Fibroblast of skin of right quadriceps (primary cell): Measurements from ENCODE around the gene COPS7B.
"Not testable (repeated sequence)": the region's sequence is repeated elsewhere in the genome, so short reads cannot be mapped to it uniquely, and the experiment has no call there.

Experiments used
- DNase-seq: peaks from one replicate; pipeline ENCODE4 v3.0.0-alpha.2; 2013

COPS7B gene

DNA sequence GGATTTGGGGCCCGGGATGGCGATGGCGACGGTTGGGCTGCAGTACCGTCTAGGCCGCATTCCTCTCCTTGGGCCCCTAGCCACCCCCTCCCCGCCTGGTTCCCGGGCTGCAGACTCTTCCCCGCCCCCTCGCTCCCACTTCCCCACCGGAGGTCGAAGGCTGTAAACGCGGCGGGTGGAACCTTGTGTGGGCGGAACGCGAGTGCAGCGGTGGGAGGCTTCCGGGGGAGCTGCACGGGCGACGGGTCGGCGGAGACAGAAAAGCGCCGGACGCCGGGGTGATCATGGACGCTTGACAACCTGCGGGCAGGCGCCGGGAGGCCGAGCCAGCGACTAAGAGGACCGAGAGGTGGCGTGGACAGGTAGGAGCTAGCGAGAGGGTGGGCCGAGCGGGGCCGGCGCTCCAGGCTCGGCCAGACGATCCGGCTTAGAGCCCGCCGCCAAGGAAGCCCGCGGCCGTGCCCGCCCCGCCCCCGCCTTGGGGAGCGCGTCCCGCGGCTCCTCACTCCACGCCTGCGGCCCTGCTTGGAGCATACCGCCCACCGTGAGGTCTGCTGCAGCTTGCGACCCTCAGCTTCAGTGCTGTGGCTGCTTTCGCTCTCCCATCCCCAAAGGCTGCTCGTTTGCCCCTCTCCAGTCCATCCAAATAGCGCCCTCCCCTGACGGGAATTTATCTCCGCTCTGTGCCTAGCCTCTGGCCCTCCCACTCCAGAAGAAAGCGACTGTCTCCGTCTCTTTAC, at the start of gene COPS7B:
COPS7B (plus strand) TSS at position 269 of the 740 bp plus-strand sequence. CDS start 2,126 bp downstream, outside the sequence.
- peak; percentile 84 for DNase-seq

DNA sequence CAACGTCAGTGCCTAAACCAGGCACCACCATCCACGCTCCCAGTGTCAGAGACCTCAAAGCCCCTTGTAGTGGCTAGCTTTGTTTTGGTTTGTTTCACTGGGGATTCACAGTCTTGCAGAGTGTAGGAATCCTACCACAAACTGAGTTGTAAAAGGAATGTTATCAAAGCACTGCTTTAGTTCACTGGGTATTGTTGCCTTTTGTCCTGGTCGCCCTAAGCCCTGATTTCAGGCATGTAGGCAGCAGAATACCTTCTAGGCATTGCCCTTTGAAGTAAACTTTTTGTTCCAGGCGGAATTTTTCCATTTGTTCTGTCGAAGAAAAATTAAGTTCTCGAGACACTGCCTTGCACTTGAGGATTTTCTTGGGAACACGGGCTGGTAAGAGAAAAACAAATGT, 48.5 kb upstream of the COPS7B start:
- no peak for DNase-seq

DNA sequence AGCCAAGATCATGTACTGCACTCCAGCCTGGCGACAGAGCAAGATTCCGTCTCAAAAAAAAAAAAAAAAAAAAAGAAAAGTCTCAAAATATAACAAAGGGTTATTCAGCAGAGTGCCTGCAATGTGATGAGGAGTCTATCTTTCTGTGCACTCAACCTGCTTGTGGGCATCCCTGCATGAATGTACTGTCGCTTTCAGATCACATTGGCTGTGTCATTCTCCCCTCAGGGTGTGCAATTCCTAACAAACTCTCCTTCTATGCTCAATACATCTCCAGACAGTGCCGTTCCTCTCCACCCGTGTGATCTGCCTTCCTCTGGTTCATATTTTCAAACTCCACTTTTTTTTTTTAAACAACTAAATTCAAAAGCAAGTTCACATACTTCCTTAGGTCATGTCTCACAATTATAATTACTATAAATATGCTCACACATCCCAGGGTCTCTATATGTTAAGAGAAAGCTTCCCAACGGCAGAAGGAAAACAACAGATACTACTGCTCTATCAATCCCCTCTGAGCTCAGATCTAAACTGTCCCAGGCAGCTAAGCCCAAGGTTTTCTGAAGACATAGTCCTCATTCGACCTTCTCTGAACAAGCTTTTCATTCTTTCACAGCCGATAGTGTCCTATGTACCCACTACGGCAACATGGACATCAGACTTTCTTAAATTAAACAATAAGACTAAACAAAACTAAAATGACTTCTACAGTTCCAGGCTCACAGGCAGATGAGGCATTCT, 42.7 kb upstream of the COPS7B start:
- no peak for DNase-seq

DNA sequence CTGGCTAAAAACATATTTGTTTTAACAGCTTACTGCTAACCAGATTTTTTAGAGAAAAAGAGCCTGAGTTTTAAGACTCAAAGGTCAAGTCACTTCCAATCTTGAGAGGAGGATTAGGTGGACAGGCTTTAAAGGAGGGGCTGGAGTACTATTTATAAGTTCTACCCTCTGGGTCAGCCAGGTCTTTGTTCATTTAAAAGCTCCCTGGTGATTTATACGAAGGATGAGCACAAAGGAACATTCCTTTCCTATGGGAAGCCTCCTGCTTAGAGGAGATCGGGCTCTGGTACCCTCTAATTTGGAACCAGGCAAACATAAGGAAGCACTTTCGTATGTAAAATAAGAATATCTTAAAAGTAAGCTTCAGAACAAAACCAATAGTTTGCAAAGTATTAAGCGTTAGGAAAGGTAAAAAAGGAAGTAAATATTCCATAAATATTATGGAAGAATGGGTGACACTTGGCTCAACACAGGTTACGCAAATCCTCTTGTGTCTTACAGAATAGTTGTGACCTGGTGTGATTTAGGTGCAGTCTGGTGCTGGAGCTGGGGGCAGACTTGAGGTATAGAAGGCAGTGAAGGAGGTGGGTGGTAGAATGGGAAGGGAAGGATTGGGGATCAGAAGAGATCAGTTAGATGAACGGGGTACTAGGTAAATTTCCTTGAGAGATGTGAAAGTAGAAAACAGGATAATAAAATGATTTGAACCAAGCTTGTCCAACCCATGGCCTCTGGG, 40.8 kb upstream of the COPS7B start:
- DNase-seq: no peak

DNA sequence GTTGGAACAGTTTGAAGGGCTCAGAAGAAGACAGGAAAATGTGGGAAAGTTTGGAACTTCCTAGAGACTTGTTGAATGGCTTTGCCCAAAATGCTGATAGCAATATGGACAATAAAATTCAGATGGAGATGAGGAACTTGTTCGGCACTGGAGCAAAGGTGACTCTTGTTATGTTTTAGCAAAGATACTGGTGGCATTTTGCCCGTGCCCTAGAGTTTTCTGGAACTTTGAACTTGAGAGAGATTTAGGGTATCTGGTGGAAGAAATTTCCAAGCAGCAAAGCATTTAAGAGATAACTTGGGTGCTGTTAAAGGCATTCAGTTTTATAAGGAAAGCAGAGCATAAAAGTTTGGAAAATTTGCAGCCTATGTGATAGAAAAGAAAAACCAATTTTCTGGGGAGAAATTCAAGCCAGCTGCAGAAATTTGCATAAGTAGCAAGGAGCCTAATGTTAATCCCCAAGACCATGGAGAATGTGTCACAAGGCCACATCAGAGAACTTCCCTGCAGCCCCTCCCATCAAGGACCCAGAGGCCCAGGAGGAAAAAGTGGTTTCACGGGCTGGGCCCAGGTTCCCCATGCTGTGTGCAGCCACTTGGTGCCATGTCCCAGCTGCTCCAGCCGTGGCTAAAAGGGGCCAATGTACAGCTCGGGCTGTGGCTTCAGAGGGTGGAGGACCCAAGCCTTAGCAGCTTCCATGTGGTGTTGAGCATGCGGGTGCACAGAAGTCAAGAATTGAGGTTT, 37.9 kb upstream of the COPS7B start:
- not testable (repeated sequence) for DNase-seq

DNA sequence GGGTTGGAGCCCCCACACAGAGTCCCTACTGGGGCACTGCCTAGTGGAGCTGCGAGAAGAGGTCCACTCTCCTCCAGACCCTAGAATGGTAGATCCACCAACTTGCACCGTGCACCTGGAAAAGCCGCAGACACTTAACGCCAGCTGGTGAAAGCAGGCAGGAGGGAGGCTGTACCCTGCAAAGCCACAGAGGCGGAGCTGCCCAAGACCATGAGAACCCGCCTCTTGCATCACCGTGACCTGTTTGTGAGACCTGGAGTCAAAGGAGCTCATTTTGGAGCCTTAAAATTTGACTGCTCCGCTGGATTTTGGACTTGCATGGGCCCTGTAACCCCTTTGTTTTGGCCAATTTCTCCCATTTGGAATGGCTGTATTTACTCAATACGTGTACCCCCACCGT, 37.2 kb upstream of the COPS7B start:
- DNase-seq: not testable (repeated sequence)

DNA sequence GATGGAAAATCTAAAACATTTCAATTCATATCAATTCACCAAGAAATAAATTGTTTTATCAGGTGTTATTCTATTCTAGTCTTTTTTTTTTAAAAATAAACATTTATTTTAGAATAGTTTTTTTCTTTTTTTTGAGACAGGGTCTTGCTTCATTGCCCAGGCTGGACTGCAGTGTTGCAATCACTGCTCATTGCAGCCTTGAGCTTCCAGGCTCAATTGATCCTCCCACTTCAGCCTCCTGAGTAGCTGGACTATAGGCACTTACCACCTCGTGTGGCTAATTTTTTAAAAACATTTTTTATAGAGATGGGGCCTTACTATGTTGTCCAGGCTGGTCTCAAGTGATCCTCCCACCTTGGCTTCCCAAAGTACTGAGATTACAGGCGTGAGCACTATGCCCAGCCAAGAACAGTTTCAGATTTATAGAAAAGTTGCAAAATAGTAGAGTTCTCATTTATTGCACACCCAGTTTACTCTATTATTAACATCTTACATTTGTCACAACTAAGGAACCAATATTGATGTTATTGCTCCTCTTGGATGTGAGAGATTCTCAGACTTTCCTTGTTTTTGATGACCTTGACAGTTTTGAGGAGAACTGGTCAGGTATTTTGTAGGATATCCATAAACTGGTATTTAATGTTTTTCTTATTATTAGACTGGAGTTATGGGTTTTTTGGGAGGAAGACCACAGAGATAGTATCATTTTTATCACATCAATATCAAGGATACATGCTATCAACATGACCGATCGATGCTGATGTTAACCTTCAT, 35.0 kb upstream of the COPS7B start:
- DNase-seq: no peak

DNA sequence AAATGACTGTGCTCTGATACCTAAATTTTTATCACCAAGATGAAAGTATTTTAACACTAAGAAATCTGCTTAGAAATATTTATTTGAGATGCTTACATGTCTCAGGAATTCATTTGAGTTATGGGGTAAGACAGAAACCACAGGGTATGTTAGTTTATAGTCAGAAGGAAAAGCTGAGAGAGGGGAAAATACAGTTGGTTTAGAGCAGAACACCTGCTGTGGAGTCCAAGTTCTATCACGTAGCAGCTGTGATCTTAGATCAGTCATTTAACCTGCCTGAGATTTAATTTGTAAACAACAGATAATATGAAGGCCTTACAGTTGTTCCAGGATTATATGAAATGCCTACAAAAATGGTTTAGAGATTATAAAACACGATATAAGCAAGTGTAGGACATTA, 34.2 kb upstream of the COPS7B start:
- no peak for DNase-seq

DNA sequence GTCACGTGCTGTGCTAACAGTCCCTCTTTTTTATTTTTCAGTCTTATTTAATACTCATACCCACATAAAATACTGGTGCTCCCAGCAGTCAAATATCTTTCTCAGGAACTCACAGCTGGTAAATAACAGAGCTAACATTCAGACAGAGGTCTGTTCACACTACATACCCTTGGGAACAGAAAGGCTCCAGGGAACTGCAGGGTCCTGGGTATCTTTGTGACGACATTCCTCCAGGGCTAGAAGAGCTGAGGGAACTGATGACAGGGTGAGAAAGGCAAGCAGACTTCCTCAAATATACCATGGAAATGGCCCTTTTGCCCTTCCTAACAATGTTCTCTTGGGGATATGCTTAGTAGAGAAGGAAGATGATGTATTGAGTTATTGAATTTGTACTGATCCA, 24.5 kb upstream of the COPS7B start:
- DNase-seq: no peak

DNA sequence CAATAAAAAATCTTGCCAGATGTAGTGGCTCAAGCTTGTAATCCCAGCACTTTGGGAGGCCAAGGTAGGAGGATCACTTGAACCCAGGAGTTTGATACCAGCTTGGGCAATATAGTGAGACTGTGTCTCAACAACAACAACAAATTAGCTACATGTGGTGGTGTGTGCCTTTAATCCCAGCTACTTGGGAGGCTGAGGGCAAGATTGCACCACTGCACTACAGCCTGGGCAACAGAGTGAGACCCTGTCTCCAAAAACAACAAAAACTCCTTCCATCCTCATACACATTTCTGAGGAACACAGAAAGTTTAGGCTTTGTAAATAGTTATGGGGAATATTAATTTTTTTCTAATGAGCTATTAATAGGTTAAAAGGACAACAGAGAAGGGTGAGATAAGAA, 22.1 kb upstream of the COPS7B start:
- DNase-seq: no peak

DNA sequence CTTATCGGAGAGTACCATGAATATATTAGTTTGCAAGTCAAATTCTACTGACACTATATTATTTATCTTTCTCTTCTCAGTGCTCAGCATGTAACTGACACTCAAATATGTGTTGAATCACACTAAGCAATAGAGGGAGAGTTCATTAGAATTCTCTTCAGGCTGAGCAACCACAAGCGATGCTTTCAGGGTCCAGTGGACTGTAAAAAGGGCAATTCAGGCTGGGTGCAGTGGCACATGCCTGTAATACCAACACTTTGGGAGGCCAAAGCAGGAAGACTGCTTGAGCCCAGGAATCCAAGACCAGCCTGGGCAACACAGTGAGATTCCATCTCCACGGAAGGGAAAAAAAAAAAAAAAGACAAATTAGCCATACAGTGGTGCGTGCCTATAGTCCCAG, 21.5 kb upstream of the COPS7B start:
- no peak for DNase-seq

DNA sequence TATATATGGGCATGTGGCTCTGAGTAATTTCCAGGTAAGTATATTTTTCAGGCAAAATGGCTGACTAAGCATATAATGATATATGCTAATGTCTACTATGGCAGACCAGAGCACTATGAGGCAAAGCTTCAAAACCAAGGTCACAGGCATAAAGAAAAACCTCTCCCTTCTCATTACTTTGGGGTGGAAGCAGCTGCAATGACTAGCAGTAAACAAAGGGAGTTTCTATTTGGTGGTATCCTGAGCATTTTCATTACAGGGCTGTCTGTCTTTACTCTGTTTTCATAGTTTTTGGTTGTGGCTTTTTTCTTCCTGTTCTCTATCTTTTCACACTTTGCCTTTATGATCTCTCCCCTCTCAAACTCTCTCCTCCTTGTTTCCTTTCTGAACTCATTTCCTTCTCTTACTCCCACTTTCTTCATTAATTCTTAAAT, 20.7 kb upstream of the COPS7B start:
- no peak for DNase-seq

DNA sequence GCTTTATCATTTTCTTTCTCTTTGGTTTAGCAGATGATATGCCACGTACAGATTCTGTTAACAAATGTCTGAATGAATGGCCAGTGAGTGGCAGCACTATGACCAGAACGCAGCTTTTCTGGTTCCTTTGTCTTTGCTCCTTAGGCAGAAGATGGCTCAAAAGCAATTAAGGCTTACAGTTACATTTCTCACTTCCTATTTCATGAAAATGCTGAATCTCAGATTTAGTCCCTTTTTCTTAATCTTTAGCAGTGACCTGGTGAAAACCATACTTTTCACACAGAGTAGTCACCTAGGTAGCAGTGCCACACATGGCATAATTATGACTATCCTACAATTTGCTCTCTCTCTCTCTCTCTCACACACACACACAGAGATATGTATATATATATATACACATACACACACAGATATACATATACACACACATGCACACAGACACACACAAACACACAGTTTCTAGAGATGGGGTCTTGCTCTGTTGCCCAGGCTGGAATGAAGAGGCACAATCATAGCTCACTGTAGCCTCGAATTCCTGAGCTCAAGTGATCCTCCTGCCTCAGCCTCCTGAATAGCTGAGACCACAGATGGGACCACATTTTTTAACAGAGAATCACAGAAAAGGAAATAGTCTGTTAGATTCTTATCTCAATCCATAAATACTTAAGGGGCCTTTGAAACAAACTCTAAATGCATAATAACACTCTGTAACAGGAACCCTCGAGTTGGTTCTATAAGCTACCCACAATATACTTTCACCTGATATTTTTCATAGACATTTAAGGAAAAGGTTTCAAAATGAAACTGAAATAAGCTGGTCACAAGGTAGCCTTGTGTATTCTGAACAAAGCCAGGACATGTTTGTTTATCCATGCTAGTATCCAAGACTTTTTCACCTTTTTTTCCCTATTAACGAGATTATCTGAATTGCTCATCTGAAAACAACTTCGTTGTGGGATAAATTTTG, 16.8 kb upstream of the COPS7B start:
- DNase-seq: no peak

DNA sequence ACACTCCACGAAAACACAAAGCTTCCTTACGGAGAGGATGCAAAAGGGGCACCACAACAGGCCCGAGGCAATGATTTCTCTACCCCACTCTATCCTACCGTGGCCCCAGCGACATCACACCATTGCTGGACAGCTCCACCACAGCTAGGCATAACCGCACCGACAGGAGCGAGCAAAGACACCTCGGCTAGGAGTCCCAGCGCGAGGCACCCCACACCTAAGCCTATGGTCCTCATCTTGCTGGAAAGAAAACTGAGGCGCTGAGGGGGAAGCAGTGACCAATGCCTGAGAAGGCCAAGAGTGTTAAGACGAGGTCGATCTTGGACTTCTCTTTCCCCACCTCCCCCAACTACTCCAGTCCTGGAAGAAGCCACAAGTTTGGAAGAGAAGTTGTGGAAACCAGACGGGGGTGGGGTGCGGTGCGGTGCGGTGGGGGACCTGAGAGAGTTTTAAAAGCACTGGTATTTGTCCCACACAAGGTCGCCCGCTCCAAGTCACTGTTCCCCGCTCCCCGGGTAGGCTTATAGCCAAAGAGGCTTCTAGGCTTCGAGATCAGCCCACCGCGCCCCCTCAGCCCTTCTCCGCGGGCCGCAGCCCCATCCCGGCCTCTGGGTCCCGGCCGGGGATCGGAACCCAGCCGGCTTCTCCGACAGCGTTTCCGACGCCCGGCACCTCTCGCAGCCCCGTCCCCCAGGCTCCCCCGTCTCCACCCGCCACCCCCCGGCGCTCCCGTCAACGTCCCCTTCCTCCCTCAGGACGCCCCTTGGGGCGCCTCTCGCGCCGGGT, 5.9 kb upstream of the COPS7B start:
- peak; percentile 13 for DNase-seq

DNA sequence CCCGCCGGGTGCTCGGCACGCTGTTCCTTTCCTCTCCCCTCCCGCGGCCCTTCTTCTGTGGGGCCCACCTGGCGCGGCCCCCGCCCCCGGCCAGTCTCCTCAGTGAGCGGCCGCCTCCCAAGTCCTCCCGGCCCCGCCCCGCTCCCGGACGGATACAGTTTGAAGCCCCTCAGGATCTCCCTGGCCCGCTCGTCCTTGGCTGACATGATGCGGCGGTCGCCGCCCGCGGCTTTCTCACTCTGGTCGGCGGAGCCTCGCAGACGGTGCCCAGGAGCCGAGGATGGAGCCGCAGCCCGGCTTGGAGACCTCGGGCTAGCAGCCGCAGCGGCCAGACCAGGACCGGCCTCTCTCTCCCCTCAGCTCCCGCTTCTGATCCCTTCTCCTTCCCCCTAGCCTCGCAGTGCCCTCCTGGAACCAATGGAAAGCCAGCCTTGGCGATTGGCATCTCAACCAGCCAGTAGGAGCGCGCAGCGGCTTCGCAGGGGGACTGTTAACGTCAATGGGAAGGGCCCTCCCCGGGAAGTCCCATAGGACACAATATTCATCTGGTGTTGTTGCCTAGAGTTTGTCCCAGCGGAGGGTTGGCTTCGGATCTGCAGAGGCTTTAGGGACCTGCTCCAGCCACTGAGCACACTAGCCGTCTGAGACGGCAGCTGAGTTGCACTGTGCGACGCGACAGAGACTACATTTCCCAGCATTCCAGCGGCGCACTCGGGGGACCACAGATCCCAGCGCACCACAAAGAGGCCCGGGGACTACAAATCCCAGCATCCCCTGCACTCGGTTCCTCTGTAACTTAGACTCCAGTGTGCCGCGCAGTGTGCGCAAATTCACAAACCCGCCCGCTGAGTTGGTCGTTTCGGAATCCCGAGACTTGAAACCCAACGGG, 5.1 kb upstream of the COPS7B start, which contains the start of gene PDE6D:
PDE6D (minus strand) TSS at position 374 of the 889 bp plus-strand sequence; CDS start at position 206, 168 bp downstream.
- peak; percentile 99 for DNase-seq

DNA sequence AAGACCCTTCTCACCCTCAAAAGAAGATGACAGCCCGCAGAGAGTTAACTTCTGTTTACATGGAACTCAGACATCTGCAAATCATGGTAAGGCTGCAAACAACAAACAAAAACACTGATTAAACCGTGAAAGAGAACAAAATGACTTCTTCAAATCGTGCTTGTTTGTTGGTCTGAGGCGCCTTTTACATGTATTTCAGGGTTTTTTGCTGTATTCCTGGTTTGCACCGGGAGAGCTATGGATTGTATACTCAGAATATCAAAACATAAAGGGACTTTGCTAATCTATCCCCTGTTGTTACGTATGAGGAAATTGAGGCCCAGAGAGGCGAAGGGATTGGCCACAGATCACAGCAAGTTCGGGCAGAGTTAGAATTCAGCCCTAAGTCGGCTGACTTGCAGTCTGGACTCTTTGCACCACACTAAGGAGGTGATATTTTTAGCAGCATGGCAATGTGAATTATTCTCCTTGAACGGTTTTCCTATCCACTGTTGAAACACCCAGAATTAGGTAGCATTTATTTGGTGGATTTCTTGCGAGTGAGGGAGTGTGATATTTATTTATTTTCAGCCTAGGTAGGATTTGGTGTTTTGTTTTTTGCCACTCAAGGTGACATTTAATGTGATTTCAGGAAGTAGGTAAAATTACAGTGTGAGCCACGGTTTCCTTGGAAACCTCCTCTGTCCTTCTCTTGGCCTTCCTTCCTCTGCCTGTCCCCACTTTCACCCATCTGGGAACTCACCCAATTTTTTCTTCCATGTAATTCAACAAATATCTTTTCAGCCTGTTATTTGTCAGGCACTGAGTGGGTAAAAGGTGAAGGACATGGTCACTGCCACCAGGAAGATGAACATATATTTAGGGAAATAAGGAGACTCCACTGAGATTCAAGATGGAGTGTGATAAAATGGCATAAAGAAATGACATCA, 4.2 kb upstream of the COPS7B start:
- DNase-seq: peak; percentile 20

DNA sequence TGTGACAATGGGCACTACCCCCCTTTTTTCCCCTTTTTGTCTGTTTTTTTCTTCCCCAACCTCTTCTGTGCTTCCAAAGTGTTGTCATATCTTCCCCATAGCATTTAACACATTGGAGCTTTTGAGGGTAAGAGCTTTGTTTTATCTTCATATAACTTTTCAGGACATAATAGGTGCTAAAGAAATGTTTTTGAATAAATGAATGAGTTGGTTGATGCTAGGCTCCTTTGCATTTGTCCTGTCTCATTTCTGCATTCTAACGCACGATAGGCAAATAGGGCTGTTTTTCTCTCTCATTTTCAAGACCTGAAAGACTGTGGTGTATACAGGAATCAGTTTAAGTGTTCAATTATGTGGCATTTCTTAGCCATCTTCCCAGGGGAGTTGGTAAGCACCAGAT, 832 bp upstream of the COPS7B start:
- no peak for DNase-seq

DNA sequence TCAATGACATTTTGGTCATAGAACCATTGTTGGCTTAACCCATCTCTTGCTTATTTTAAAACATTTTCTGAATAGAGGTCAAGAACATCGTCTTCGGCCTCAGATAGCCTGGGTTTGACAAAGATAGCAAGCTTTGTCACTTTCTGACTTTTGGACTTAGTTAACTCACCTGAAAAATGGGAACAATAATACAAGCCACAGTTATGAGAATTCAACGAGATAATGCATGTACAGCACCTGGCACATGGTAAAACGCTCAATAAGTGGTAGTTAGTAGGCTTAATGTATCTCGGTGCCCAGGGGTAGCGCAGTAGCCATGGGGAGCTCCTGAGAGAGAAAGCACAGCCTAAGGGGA, 446 bp upstream of the COPS7B start:
- DNase-seq: no peak
